ENCODE data around the gene ELAPOR1.

The ELAPOR1 gene

GRCh38 chr1:109104364-109105151 lies 9.4 kb upstream of the ELAPOR1 start:
- no peak overlapping the region for H3K27ac ChIP-seq
- no peak overlapping the region for H3K9ac ChIP-seq (ENCODE audit: insufficient read length)
- TF ChIP-seq EZH2 (IDR thresholded peaks at IDR 0.05): no peak
- TF ChIP-seq POLR2AphosphoS5 (IDR thresholded peaks at IDR 0.05; ENCODE audit: borderline replicate concordance, low read depth, low read length): no peak
- TF ChIP-seq FOXP2 (optimal IDR thresholded peaks at IDR 0.05; ENCODE audit: control extremely low read depth, extremely low read length, insufficient read depth): no peak
- no peak for DNase-seq (ENCODE audit: low read depth, low spot score)
- no peaks in the 10 kb centered on the region for H3K9me3 ChIP-seq (ENCODE audit: low read depth, low read length)
- H3K36me3 ChIP-seq (ENCODE audit: insufficient read depth, low read length): no peaks in the 10 kb centered on the region
- no peak overlapping the region for H3K4me3 ChIP-seq

- no peak for DNase-seq (ENCODE audit: low read depth, low spot score)
- Histone ChIP-seq H3K27ac (no peak overlapping the region), H3K9ac (ENCODE audit: insufficient read length) (no peak overlapping the region), H3K9me3 (ENCODE audit: low read depth, low read length) (no peaks in the 10 kb centered on the region), H3K4me3 (no peak overlapping the region), H3K36me3 (ENCODE audit: insufficient read depth, low read length) (no peaks in the 10 kb centered on the region)
- TF ChIP-seq EZH2 (IDR thresholded peaks at IDR 0.05): no peak
- TF ChIP-seq FOXP2 (optimal IDR thresholded peaks at IDR 0.05; ENCODE audit: control extremely low read depth, extremely low read length, insufficient read depth): no peak
- no peak for TF ChIP-seq POLR2AphosphoS5 (IDR thresholded peaks at IDR 0.05; ENCODE audit: borderline replicate concordance, low read depth, low read length)
Observed at GRCh38 chr1:109105881-109106280, 8.0 kb upstream of the ELAPOR1 start.

GRCh38 chr1:109107785-109108184 lies 6.1 kb upstream of the ELAPOR1 start:
- DNase-seq (ENCODE audit: low read depth, low spot score): no peak
- Histone ChIP-seq H3K36me3 (ENCODE audit: insufficient read depth, low read length) (no peaks in the 10 kb centered on the region), H3K9me3 (ENCODE audit: low read depth, low read length) (no peaks in the 10 kb centered on the region), H3K27ac (no peak overlapping the region), H3K9ac (ENCODE audit: insufficient read length) (no peak overlapping the region), H3K4me3 (no peak overlapping the region)
- TF ChIP-seq FOXP2 (optimal IDR thresholded peaks at IDR 0.05; ENCODE audit: control extremely low read depth, extremely low read length, insufficient read depth) (no peak), POLR2AphosphoS5 (IDR thresholded peaks at IDR 0.05; ENCODE audit: borderline replicate concordance, low read depth, low read length) (no peak), EZH2 (IDR thresholded peaks at IDR 0.05) (no peak)

- Histone ChIP-seq H3K9ac (ENCODE audit: insufficient read length) (no peak overlapping the region), H3K9me3 (ENCODE audit: low read depth, low read length) (no peaks in the 10 kb centered on the region), H3K4me3 (no peak overlapping the region), H3K36me3 (ENCODE audit: insufficient read depth, low read length) (no peaks in the 10 kb centered on the region), H3K27ac (no peak overlapping the region)
- TF ChIP-seq EZH2 (IDR thresholded peaks at IDR 0.05): no peak
- DNase-seq (ENCODE audit: low read depth, low spot score): no peak
Observed at GRCh38 chr1:109109906-109110305, 4.0 kb upstream of the ELAPOR1 start.

- Histone ChIP-seq H3K9me3 (ENCODE audit: low read depth, low read length) (no peaks in the 10 kb centered on the region), H3K4me3 (no peak overlapping the region)
- no peak for DNase-seq (ENCODE audit: low read depth, low spot score)
Observed at GRCh38 chr1:109111386-109112055, 2.4 kb upstream of the ELAPOR1 start.

GRCh38 chr1:109112056-109112651 lies 1.8 kb upstream of the ELAPOR1 start:
- TF ChIP-seq EZH2 (IDR thresholded peaks at IDR 0.05) (no peak), FOXP2 (optimal IDR thresholded peaks at IDR 0.05; ENCODE audit: control extremely low read depth, extremely low read length, insufficient read depth) (no peak), POLR2AphosphoS5 (IDR thresholded peaks at IDR 0.05; ENCODE audit: borderline replicate concordance, low read depth, low read length) (no peak)
- Histone ChIP-seq H3K9me3 (ENCODE audit: low read depth, low read length) (no peaks in the 10 kb centered on the region), H3K4me3 (peak overlapping the region; percentile 47; the same call in 1 of the 2 replicates), H3K36me3 (ENCODE audit: insufficient read depth, low read length) (no peaks in the 10 kb centered on the region), H3K9ac (ENCODE audit: insufficient read length) (no peak overlapping the region), H3K27ac (no peak overlapping the region)
- no peak for DNase-seq (ENCODE audit: low read depth, low spot score)

More at GRCh38 chr1:109111386-109112055, 2.4 kb upstream of the ELAPOR1 start:
- Histone ChIP-seq H3K36me3 (ENCODE audit: insufficient read depth, low read length) (no peaks in the 10 kb centered on the region), H3K27ac (no peak overlapping the region), H3K9ac (ENCODE audit: insufficient read length) (no peak overlapping the region)
- TF ChIP-seq EZH2 (IDR thresholded peaks at IDR 0.05): no peak
- no peak for TF ChIP-seq POLR2AphosphoS5 (IDR thresholded peaks at IDR 0.05; ENCODE audit: borderline replicate concordance, low read depth, low read length)
- no peak for TF ChIP-seq FOXP2 (optimal IDR thresholded peaks at IDR 0.05; ENCODE audit: control extremely low read depth, extremely low read length, insufficient read depth)

- no peak overlapping the region for H3K27ac ChIP-seq
- H3K9me3 ChIP-seq (ENCODE audit: low read depth, low read length): no peaks in the 10 kb centered on the region
- H3K4me3 ChIP-seq: peak overlapping the region; percentile 47
- no peak overlapping the region for H3K9ac ChIP-seq (ENCODE audit: insufficient read length)
- TF ChIP-seq POLR2AphosphoS5 (IDR thresholded peaks at IDR 0.05; ENCODE audit: borderline replicate concordance, low read depth, low read length) (no peak), FOXP2 (optimal IDR thresholded peaks at IDR 0.05; ENCODE audit: control extremely low read depth, extremely low read length, insufficient read depth) (no peak), EZH2 (IDR thresholded peaks at IDR 0.05) (no peak)
- H3K36me3 ChIP-seq (ENCODE audit: insufficient read depth, low read length): no peaks in the 10 kb centered on the region
- DNase-seq (ENCODE audit: low read depth, low spot score): peak; percentile 63
Observed at GRCh38 chr1:109112652-109113285, 1.1 kb upstream of the ELAPOR1 start.

GRCh38 chr1:109114342-109114674 lies 393 bp downstream of the ELAPOR1 start:
- TF ChIP-seq POLR2AphosphoS5 (IDR thresholded peaks at IDR 0.05; ENCODE audit: borderline replicate concordance, low read depth, low read length): no peak
- no peak for TF ChIP-seq EZH2 (IDR thresholded peaks at IDR 0.05)
- TF ChIP-seq FOXP2 (optimal IDR thresholded peaks at IDR 0.05; ENCODE audit: control extremely low read depth, extremely low read length, insufficient read depth): no peak
- no peaks in the 10 kb centered on the region for H3K36me3 ChIP-seq (ENCODE audit: insufficient read depth, low read length)
- H3K27ac ChIP-seq: no peak overlapping the region
- H3K9ac ChIP-seq (ENCODE audit: insufficient read length): no peak overlapping the region
- no peaks in the 10 kb centered on the region for H3K9me3 ChIP-seq (ENCODE audit: low read depth, low read length)
- no peak for DNase-seq (ENCODE audit: low read depth, low spot score)
- no peak overlapping the region for H3K4me3 ChIP-seq

Measured in SK-N-MC (cell line).